ENCODE measurements around the gene ZBED4.

The ZBED4 gene

DNA sequence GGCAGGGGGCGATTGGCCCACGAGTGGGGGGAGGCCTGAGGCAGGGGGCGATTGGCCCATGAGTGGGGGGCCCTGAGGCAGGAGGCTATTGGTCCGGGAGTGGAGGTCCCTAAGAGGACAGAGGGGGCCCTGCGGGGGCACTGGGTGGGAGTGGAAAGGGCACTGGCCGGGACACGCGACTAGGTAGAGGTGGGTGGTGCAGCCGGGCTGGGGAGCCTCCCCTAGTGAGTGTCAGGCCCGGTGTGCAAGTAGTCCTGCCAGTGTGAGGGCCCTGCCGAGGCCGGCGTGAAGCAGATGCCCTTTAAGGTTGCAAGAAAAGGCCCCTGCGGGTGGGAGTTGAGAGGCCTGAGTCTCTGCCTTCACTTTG, 25.1 kb upstream of the ZBED4 start:
- no peak overlapping the region for H3K4me3 ChIP-seq (replicated peaks; ENCODE audit: low read depth, low read length)
- TF ChIP-seq, protein P1, sequence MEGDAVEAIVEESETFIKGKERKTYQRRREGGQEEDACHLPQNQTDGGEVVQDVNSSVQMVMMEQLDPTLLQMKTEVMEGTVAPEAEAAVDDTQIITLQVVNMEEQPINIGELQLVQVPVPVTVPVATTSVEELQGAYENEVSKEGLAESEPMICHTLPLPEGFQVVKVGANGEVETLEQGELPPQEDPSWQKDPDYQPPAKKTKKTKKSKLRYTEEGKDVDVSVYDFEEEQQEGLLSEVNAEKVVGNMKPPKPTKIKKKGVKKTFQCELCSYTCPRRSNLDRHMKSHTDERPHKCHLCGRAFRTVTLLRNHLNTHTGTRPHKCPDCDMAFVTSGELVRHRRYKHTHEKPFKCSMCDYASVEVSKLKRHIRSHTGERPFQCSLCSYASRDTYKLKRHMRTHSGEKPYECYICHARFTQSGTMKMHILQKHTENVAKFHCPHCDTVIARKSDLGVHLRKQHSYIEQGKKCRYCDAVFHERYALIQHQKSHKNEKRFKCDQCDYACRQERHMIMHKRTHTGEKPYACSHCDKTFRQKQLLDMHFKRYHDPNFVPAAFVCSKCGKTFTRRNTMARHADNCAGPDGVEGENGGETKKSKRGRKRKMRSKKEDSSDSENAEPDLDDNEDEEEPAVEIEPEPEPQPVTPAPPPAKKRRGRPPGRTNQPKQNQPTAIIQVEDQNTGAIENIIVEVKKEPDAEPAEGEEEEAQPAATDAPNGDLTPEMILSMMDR (IDR thresholded peaks at IDR 0.05; ENCODE audit: insufficient read depth, low read length, poor library complexity, severe bottlenecking), result no peak
- no peaks in the 10 kb centered on the region for H3K27me3 ChIP-seq (replicated peaks; ENCODE audit: control insufficient read depth, insufficient read depth, low read length)
- H3K36me3 ChIP-seq (ENCODE audit: control insufficient read depth, insufficient read depth, low read length), result peaks cover 2% of the 10 kb centered on the region
- DNase-seq (ENCODE audit: extremely low read depth, insufficient read length), result no peak

DNA sequence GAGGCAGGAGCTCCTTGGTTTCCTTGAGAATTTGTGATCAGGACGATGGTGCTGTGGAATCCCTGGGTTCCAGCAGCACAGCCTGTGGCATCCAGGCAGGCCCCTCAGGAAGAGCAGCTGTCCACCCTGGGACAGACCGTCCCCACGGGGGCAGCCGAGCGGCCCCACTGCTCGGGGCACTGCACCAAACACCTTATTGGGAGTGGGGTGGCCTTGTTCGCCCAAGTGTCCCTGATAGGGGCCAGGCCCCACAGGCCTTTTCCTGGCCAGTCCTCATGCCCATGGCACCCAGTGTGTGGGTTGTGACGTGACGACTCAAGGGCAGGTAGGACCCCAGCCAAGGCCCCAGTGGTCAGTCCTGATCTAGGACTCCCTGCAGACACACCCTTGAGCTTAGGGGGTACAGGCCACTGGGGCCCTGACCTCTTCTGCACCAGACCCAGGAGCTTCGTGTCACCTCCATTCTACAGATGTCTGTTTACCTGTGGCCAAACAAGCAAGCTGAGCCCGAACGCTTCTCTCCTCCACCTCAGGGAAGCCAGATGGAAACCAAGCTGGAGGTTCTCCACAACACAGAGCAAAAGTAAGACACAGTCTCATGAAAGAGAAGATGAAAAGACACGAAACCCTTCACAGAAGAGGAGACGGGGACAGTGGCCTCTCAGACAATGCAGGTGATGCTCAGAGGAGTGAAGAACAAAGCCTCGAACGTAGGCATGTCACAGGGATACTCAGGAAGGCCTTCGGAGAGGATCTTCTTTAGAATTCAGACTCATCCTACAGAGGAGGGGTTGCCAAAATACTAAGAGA, 24.4 kb upstream of the ZBED4 start:
- no peaks in the 10 kb centered on the region for H3K27me3 ChIP-seq (replicated peaks; ENCODE audit: control insufficient read depth, insufficient read depth, low read length)
- H3K4me3 ChIP-seq (replicated peaks; ENCODE audit: low read depth, low read length), result no peak overlapping the region
- peaks cover 2% of the 10 kb centered on the region for H3K36me3 ChIP-seq (ENCODE audit: control insufficient read depth, insufficient read depth, low read length)
- no peak for DNase-seq (ENCODE audit: extremely low read depth, insufficient read length)
- TF ChIP-seq, protein P1 (IDR thresholded peaks at IDR 0.05; ENCODE audit: insufficient read depth, low read length, poor library complexity, severe bottlenecking), result no peak

DNA sequence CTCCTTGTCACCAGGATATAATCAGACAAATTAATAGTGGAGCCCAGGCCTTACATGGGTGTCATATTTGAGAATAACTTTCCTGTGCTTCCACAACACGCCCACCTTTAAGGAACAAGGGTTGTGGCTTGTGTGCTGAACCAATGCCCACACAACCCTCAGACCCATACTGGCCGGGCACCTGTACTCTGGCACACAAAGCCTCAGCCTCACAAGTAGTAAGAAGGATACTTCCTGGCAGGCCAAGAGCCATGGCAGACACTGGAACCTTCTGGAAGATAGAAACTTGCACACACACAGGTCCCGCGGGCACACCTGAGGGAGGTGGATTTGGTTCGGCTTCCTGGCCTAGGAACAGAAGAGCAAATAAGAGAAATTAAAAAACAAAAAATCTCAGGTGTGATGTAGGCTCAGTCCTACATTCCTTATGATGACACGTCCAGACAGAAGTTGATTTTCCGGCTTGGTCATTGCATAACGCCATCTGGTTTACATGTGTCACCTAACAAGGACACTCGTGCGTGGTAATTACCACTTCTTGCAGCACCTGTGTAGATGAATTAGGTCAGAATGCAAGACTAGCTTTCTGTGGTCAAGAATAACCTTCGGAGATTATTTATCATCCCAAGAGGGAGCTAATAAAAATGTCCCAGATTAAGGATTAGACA, 20.2 kb upstream of the ZBED4 start:
- Histone ChIP-seq H3K36me3 (ENCODE audit: control insufficient read depth, insufficient read depth, low read length) (no peaks in the 10 kb centered on the region), H3K4me3 (replicated peaks; ENCODE audit: low read depth, low read length) (no peak overlapping the region), H3K27me3 (replicated peaks; ENCODE audit: control insufficient read depth, insufficient read depth, low read length) (no peaks in the 10 kb centered on the region)
- no peak for DNase-seq (ENCODE audit: extremely low read depth, insufficient read length)
- TF ChIP-seq, protein P1 (IDR thresholded peaks at IDR 0.05; ENCODE audit: insufficient read depth, low read length, poor library complexity, severe bottlenecking), result no peak

DNA sequence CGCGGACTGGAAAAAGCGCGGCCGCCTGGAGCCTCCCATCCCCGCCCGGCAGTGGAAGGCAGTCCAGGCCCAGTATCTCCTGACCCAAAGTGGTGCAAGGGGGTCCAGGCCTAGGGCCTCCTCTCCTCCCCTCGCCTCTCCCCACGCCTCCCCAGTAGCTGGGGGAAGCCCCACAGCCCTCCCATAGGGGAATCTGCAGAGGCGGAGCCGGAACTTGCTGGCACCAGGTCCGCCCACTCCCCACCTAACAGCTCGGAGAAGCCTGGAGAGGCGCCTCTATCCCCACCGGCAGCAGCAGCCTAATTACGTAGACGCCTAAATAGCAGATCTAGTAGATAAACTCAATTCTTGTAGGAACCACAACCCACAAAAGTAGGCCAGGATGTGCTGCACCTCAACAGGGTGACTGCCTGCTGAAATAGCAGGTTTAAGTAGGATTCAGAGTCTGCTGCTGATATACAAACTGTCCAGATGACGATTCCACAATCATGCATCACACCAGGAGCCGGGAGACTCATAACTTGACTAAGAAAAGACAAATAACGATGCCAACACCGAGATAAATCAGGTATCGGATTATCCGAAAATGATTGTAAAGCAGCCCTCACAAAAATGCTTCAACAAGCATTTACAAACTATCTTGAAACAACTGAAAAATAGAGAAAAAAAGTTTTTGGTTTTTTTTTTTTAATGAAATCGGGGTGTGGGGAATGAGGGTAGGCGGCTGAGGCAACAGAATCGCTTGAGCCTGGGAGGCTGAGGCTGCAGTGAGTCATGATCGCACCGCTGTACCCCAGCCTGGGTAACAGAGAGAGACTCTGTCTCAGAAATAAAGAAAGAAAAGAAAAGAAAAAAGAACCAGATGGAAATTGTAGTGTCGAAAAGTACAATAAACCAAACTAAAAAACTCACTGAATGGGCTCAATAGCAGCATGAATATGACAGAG, 14.6 kb upstream of the ZBED4 start:
- no peaks in the 10 kb centered on the region for H3K27me3 ChIP-seq (replicated peaks; ENCODE audit: control insufficient read depth, insufficient read depth, low read length)
- no peak for DNase-seq (ENCODE audit: extremely low read depth, insufficient read length)
- H3K4me3 ChIP-seq (replicated peaks; ENCODE audit: low read depth, low read length), result no peak overlapping the region; the same call in none of the 2 replicates
- TF ChIP-seq, protein P1 (IDR thresholded peaks at IDR 0.05; ENCODE audit: insufficient read depth, low read length, poor library complexity, severe bottlenecking), result no peak
- H3K36me3 ChIP-seq (ENCODE audit: control insufficient read depth, insufficient read depth, low read length), result no peaks in the 10 kb centered on the region

DNA sequence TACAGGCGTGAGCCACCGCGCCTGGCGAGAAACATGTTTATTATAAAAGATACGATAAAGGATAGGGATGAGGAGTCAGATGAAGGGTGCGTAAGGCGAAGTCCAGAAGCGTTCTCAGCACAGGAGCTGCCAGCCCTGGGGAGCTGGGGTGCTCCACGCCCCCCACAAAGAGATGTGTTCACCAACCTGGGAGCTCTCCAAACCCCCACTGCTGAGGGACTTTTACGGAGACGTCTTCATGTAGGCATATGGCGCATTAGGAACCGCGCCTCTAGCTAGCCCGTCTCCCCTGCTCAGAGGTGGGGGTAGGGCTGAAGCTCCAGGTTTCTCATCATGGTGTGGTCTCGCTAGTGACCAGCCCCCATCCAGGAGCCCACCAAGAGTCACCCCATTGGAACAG, 8.4 kb upstream of the ZBED4 start:
- Histone ChIP-seq H3K27me3 (replicated peaks; ENCODE audit: control insufficient read depth, insufficient read depth, low read length) (no peaks in the 10 kb centered on the region; the same call in 1 of the 2 replicates), H3K36me3 (ENCODE audit: control insufficient read depth, insufficient read depth, low read length) (no peaks in the 10 kb centered on the region), H3K4me3 (replicated peaks; ENCODE audit: low read depth, low read length) (no peak overlapping the region)
- no peak for DNase-seq (ENCODE audit: extremely low read depth, insufficient read length)
- TF ChIP-seq, protein P1 (IDR thresholded peaks at IDR 0.05; ENCODE audit: insufficient read depth, low read length, poor library complexity, severe bottlenecking), result no peak
